HG03097 (cell line): Measurements from ENCODE around the gene CORO7.

Experiments
- ATAC-seq: cut with Tn5 transposase; IDR thresholded peaks from one replicate; pipeline ENCODE4 v1.9.1; 2021; ENCODE audit not compliant: unreplicated experiment, low FRiP score

Gene CORO7

GRCh38 chr16:4385789-4386450, 30.5 kb downstream of the CORO7 start:
- no peak for ATAC-seq

DNA sequence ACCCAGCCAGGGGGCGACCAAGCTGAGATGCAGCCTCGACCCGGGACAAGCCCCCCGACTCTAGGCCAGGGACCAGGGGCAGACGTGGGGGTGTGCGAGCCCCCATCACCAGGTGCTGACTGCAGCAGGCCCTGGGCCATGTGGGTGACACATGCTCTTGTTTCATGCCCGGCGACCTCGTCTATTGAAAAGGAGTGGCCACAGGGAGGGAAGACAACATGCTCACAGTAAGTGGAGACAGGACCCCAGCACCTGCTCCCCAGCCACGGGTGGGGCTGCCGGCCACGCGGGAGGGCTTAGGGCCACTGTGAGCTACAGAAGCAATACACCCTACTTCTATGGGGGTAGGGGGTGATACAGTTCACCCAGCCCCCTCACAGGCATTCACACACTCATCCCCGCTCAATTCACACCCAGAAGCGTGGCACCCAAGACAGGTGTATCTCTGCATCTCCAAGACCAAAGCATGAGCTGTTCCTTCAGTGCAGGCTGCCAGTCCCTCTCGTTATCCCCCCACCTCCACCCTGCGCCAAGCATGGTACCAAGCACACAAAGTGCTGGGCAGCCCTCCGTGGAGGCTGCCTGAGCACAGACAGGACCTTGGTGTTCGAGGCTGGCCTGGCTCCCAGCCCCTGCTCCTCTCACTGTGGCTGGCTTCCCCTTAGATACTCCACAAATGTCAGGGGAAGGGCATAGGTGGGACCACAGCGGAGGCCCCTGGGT, 31.2 kb downstream of the CORO7 start:
- ATAC-seq: no peak

GRCh38 chr16:4384509-4384942, 31.9 kb downstream of the CORO7 start:
- ATAC-seq: no peak

GRCh38 chr16:4383591-4384444, 32.6 kb downstream of the CORO7 start:
- ATAC-seq: no peak

DNA sequence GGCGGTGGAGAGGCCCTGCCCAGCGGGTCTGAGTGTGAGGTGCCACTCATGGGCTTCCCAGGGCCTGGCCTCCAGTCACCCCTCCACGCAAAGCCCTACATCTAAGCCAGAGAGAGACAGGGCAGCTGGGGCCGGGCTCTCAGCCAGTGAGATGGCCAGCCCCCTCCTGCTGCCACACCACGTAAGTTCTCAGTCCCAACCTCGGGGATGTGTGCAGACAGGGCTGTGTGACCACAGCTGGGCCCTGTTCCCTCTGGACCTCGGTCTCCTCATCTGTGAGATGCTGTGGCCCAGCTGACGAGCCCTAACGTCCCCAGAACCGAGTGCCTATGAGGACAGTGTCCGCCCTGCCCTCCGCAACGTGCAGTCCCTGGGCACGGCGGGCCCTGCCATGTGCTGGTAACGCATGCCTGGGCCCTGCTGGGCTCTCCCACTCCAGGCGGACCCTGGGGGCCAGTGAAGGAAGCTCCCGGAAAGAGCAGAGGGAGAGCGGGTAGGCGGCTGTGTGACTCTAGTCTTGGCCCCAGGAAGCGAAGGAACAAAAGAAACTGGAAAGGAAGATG, 33.5 kb downstream of the CORO7 start:
- ATAC-seq: no peak

GRCh38 chr16:4381935-4382794, 34.2 kb downstream of the CORO7 start:
- ATAC-seq: no peak

- no peak for ATAC-seq
Observed at GRCh38 chr16:4381072-4381934, 35.1 kb downstream of the CORO7 start.

- ATAC-seq: no peak
Observed at GRCh38 chr16:4380119-4381063, 36.0 kb downstream of the CORO7 start.

DNA sequence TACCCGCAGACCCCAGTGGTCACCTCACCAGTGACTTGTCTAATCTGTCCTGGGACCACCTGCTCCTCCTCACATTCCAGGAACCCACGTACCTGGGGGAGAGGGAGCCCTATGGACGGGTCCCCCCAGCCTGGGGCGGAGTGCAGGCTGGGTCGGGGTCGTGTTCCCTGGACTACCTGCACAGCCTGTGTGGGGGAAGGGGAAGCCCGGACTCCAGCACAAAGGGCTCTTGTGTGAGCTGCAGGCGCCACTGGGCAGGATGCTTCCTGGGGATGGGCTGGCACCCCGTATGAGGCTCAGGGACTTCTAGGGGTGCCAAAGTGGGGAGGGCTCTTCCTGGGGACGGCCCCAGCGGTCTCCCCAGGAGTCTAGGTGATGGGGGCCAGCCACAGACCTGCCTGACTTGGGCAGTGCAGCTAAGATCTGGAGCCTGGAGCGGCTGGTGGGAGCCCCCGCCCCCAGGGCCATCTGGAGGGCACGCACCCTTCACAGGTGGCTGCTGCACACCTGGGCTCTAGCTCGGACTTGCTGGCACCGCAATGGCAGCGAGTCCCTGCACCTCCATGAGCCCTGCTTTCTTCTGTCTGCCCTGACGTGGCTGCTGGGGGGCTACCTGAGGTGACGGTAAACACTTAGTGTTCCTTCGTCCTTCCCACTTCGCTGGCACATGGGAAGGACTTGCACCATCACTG, 37.3 kb downstream of the CORO7 start:
- no peak for ATAC-seq

DNA sequence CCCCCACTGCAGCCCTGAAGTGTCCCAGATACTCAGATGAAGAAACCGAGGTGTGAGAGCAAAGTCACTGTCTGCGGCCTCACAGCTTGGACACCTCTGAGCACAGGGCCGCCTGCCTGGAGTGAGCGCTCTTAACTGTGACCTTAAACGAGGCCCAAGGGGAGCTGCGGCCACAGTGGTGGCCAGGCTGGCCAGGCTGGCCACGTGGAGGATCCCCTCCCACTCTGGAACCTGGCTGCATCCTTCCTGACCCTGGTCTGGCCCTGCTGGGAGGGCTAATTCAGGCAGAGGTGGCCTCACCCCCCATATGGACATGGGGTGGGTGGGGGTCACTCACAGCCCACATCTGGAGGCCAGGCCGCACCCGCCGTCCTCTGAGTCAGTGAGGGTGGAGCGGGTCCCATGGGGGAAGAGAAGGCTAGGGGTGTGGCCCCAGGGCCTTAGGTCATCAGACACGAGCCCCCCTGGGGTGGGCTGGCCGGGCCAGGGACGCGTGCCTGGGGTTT, 38.2 kb downstream of the CORO7 start:
- no peak for ATAC-seq

GRCh38 chr16:4377573-4378154, 38.7 kb downstream of the CORO7 start:
- ATAC-seq: no peak

DNA sequence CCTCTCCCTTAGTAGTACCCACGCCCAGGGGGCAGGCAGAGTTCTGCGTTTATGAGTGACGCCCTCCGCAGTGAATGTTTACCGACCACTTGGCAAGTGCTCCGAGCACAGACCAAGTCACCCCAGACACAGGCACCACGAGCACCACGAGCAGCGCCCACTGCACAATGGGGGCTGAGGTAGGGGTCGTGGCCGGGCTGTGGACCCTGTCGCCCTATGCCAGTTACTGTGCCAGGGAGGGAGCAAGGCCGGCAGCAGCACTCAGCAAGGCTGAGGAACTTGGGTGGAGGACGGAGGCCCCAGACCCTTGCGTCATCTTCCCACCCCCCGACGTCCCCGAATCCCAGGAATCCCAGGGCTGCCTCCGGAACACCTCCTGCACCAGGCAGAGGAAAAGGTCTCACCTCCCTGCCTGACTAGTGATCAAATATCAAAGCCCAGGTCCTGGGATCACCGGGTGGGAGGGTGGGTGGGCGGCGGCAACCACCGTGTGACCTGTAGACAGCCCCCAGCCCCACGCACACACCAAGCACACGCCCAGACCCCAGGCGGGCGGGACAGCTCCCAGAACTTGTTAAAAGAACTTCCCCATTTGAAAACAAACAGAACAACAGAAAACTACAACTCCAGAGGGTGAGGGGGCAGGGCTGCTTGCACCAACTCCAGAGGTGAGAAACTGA, 39.4 kb downstream of the CORO7 start:
- no peak for ATAC-seq

- ATAC-seq: no peak
Observed at GRCh38 chr16:4376126-4376892, 40.1 kb downstream of the CORO7 start.

DNA sequence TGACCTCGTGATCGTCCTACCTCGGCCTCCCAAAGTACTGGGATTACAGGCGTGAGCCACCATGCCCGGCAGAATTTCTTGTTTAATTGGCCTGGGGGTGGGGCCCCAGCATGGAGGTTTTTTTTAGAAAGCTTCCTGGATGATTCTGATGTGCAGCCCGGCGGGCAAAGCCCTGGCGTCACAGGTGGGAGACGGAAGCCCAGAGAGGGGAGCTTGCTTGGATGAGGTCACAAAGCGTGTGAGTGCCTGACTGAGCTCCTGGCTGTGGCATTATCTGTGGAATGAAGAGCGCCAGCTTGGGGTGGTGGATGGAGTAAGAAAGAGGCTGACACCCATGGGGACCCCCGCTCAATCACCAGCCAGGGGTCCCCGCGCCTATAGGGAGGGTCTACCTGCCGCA, 40.7 kb downstream of the CORO7 start:
- ATAC-seq: no peak

- ATAC-seq: no peak
Observed at GRCh38 chr16:4373909-4374742, 42.3 kb downstream of the CORO7 start.
